Stimulated activated CD8-positive, alpha-beta memory T cell treated with anti-CD3 and anti-CD28 coated beads, Interleukin-4, amount 100 ng/mL, for 48 hours (primary cell): Measurements from ENCODE around the gene MYL11.
"Not testable (repeated sequence)": the region's sequence is repeated elsewhere in the genome, so short reads cannot be mapped to it uniquely, and the experiment has no call there.

Experiments used
- DNase-seq: peaks from one replicate; pipeline ENCODE4 v3.0.0-alpha.2; 2020

Gene MYL11

GRCh38 chr16:30371248-30371816 is 3.3 kb upstream of the MYL11 start:
- no peak for DNase-seq

- DNase-seq, result no peak
Observed at GRCh38 chr16:30372038-30372712, 2.4 kb upstream of the MYL11 start.

- no peak for DNase-seq
Observed at GRCh38 chr16:30372725-30373124, 1.9 kb upstream of the MYL11 start.

GRCh38 chr16:30375864-30376263 is 1.3 kb downstream of the MYL11 start:
- DNase-seq, result no peak

- no peak for DNase-seq
Observed at GRCh38 chr16:30376461-30376902, 1.9 kb downstream of the MYL11 start.

- DNase-seq, result no peak
Observed at GRCh38 chr16:30377050-30377811, 2.6 kb downstream of the MYL11 start.

DNA sequence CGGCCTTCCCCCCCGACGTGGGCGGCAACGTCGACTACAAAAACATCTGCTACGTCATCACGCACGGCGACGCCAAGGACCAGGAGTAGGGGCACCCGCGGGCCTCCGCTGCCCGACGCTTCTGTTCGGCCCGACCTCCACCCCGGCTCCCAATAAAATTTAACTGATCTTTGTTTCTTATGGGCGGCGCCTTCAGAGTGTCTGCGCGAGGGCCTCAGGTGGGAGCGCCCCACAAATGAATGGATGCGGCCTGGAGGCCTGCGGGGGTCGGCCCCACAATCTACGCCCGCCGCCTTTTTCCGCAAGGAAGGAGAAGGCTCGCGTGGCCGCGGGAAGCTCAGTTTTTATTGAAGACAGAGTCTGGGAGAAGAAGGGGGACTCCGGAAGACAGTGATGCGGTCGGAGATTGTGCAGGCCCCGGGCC is 3.2 kb downstream of the MYL11 start:
- peak; percentile 91 for DNase-seq

DNA sequence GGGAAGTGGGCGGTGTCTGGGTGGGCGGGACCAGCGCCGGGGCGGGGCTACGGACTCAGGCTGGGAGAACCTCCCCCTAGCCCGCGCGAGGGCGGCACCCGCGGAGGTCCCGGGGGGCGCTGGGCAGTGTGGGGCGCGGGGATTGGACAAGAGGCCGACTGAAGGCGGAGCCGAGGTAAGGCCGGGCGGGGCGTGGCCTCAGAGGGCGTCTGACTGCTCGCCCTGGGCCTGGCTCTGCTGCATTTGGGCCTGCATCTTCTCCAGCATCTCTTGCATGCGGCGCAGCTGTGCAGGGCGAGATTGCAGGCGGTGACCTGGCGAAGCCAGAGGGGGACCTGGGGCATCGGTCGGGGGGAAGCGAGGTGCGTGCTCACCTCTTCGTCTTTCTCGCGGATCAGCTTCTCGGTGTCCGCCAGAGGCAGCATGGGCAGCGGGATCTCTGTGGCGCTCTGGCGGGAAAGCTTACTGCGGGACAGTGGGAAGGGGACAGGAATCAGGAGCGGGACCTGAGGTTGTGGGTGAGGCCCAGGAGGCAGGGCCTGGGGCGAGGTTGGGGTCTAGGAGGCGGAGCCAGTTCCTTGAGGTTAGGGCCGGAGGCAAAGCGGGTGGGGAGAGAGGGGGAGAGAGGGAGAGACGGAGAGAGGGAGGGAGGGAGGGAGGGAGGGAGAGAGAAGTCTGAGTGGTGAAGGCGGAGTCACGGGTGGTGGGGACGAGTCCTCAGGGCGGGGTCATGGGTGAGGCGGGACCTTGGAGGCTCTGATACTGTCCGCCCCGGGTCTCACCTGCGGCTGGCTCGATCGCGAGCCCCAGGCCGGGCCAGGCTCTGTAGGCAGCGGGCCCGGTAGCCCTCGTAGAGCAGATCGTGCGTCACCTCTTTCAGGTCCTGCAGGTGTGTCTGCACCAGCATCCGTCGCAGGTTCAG is 3.9 kb downstream of the MYL11 start:
- peak; percentile 100 for DNase-seq

DNA sequence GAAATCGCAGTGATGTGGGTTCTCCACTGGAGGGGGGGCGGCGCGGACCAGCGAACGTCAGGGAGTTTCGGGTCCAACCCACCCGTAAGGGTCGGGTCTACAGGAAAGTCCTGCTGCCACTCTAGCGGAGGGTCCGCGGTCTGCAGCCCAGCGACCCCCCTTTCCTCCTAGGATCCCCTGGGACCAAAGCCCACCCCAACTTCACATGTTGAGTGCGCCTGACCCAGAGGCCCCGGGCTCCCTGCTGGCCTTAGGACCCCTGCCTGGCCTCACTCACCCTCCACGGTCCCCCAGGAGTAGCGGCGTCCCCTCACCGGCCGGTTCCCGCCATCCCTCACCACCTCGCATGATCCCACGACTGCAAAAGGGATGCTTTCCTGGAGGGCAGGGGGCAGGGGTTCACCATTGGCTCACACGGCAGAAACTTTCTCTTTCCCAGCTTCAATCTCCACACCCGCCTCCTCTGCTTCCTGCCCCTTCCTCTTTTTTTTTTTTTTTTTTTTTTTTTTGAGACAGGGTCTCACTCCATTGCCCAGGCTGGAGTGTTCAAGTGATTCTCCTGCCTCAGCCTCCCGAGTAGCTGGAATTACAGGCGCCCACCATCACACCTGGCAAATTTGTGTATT is 4.7 kb downstream of the MYL11 start:
- no peak for DNase-seq

- no peak for DNase-seq
Observed at GRCh38 chr16:30380072-30380802, 5.6 kb downstream of the MYL11 start.

DNA sequence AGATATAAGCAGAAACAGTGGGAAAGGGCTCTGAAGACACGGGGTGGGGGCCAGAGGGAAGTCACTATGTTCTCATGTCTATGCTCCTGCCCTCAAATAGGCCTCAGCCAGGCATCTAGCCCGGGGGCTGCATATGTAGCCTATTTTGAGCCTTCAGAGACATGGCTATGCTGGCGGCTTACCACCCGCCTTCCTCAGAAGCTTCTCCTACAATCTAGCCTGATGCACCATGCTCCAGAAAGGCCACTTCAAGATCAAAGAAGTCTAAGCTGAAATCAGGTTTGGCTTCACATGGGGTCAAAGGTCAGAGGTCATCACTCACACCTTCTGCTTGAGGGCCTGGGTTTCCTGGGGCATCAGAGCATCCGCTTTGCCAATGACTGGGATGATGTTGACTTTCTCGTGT is 6.2 kb downstream of the MYL11 start:
- no peak for DNase-seq

GRCh38 chr16:30381291-30382041 is 6.9 kb downstream of the MYL11 start:
- peak; percentile 62 for DNase-seq

DNA sequence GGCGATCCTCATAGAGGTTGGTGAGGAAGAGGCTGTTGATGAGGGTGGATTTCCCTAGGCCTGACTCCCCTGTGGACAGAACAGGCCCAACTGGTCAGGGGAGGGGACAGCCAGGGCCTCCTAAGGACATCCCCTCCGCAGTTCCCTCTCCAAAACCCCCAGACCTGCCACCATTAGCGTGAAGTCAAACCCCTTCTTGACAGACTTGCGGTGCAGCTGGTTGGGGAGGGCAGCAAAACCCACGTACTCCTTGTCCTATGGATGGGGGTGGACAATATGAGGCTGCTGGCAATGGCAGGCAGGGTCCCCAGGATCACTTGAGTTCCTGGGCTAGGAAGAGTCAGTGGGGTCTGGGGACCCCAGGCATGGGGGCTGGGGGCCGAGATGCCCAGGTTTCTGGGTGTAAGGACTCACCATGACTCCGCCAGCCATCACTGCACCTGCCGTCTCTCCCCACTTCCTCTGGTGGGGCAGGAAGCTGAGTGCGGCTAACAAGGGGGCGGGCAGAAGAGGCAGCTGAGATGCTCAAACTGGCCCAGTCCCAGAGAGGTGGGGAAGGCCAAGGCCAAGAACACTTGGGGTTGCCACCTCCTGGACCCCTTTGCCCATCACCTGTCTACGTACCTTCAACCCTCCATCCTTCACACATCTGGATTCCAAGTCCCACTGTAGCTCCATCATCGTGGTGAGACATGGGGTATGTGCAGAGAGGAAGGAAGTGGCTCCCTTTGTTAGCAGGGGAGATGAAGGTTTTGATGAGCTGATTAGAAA is 7.7 kb downstream of the MYL11 start, which contains the start of gene SEPTIN1:
Gene SEPTIN1, minus strand, starts transcription at position 451 of the 771 bp plus-strand sequence. Its CDS starts 19 bp downstream, at position 432.
- peak; percentile 84 for DNase-seq

- DNase-seq, result no peak
Observed at GRCh38 chr16:30383521-30383920, 8.9 kb downstream of the MYL11 start.

DNA sequence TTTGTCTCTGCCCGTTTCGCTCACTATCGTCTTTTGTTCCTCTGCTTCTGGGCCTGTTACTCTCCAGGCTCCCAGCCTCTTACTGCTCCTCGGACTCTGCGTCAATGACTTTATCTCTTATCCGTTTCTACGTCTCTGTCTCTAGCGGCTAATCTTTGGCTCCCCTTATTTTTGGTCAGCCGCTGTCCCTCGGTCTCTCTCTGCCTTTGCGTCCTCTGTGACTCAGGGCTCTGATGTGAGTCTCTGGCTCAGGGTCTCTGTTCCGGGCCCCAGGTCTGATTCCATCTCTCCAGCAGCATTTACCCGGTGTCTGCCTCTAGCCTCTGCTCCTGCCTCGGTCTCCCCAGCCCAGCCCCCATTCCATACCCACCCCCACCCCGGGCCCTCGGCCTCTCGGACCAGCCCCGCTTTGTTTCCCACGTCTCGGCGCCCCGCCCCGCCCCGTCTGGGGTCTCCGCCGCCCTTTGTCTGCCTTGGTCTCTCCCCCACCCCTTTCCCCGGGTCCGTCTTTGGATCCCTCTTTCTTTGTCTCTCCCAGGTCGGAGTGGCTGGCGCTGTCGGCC is 20.1 kb downstream of the MYL11 start:
- no peak for DNase-seq

DNA sequence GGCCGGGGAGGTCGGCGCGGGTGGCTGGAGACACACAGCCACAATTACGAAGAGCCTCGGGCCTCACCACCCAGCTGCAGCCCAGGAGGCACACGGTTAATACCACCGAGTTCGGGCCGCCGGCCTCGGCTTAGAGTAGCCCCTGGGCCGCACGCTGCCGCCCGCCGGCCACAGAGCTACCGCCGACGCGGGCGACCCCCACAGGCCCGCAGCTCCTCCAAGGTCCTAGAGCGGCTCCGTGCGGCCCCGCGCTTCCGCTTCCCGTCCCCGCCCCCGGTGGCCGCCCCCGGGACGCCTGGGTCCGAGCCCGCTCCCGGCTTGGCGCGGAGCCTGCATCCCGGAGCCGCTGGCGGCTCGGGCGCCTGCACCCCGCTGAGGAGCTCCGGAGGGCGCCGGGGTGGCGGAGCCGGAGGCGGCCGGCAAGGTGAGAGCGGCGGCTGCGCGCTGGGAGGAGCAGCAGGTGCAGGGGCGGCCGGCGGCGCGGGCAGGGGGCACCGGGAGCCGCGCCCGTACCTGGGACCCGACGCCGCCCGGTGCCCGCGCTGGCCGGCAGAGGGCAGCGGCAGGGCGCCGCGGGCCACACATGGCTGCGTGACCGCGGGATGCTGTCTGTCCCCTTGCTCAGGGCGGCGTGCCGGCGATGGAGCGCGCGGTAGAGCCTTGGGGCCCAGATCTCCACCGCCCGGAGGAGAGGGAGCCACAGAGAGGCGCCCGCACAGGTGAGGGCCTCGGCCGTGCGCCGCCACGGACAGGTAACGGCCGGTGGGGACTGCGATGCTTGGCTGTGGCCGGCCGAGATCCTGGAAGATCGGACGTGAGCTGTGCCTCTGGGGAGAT is 20.8 kb downstream of the MYL11 start, which contains the start of gene ZNF48:
Gene ZNF48, plus strand, starts transcription at position 266 of the 837 bp plus-strand sequence. Its CDS starts 375 bp downstream, at position 641.
- peak; percentile 71 for DNase-seq

DNA sequence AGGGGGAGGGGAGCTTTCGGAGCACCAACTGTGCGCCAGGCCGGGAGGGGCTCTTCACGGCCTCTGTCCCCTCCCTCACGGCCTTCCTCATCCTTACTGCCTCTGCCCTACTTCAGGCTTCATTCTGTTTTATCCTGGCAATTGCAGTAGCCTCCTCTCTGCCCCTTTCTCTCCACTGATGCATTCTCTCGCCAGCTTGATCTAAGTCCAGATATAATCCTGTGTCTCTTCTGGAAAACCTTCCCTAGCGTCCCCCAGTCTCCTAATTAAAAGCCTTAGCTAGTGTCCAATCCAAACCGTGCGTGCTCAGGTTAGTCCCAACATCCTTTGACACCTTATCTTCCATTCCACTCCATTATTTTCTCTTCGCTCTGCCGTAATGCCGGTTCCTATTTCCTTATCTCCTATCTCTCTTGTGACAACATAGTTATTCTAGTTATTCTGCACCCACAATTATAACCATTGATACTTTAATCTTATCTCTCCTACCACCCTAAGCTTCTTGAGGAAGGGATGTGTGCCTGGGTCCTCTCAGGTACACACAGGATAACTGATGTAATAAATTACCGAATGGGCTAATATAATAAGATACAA is 21.5 kb downstream of the MYL11 start:
- DNase-seq, result no peak

DNA sequence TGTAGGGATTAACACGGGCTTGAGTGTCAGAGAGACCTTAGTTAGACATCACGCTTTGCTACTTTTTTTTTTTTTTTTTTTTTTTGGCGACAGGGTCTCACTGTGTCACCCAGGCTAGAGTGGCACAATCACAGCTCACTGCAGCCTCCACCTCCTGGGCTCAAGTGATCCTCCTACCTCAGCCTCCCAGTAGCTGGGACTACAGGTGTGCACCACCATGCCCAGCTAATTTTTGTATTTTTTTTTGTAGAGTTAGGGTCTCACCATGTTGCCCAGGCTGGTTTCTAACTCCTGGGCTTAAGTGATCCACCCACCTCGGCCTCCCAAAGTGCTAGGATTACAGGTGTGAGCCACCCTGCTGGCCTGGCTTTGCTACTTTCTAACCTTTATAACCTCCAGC is 22.0 kb downstream of the MYL11 start:
- not testable (repeated sequence) for DNase-seq
